HG03196 (cell line): ENCODE data around the gene IGSF11.

Experiments
- ATAC-seq: cut with Tn5 transposase; IDR thresholded peaks from one replicate; pipeline ENCODE4 v1.9.1; 2021; ENCODE audit not compliant: unreplicated experiment

The IGSF11 gene

GRCh38 chr3:118951089-118951488, 83.6 kb downstream of the IGSF11 start:
- ATAC-seq = no peak

DNA sequence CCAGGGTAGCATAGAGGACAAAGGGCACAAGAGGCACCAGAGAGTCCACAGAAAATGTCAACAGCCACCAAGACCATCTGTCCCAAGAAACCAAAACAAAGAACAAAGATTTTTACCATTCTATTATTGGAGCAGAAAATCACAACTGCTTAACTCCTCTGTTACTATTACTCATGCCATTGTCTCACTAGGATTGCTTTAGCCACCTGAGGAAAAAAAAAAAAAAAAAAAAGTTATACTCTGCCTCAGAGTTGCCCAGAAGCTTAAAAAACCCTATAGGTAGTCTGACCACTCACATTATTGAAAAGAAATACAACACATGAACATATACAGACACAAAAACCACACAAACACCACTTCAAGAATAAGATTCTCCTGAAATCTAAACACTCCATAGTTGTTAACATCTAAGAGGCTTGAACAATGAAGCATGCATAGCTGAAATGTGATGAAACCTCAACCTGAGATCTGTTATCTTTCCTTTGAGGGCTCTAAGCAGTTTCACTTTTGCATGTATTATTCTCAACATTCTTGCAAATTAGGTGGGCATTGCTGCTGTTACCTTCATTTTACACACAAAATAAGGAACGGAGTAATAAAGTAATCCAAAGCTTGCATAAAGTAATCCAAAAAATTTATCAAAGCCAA, 85.4 kb downstream of the IGSF11 start:
- ATAC-seq = no peak

GRCh38 chr3:118948146-118948545, 86.5 kb downstream of the IGSF11 start:
- no peak for ATAC-seq

GRCh38 chr3:118946449-118946848, 88.2 kb downstream of the IGSF11 start:
- ATAC-seq = no peak

DNA sequence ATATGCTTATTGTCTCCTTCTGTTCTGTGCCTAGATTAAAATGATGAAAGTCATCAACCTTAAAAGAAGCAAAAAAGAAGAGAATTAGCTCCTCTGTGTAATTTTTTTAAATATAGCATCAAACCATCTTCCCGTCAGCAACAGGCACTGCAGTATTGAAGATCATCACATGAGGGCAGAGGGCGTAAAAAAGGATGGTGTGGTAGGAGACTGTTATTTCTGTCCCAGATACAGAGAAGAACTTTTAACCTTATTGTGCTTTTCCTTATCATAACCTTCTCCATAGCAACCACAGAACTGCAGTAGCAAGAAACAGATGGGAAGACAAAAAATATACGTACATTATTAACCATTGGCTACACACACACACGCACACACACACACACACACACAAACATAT, 88.8 kb downstream of the IGSF11 start:
- ATAC-seq = no peak

DNA sequence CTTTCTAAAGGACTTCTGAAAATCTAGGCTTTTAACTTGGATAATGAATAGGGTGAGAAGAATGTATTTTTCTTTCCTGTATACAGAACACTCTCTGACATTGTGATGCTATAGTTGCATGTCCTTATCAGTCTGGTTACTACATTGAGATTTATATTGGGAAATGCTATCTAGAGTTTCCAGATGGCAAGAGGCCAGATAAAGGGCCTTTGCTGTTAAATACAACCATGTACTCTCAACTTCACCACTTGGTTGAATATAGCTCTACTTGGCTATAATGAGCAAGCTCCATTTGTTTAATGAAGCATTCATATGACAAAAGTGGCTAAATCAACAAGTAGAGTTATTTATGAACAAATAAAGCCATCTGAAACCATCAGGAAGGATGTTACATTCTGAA, 91.0 kb downstream of the IGSF11 start:
- ATAC-seq = no peak

DNA sequence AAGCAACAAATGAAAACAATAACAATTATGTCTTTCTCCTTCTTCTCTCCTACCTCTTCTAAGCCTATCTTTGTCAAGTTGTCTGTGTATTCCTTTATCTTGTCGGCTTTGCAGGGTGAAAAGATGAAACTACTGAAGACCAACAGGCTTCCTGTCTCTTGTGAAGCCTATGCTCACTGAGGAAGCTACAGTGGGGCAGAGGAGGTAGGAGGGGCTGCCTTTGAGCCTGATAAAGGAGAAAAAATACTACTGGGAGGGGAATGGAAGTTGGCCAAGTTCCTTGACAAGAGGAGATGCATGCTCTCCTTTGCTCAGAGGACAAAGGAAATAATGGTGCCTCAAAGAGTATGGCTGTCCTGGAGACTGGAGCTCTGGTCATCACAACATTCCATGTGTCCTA, 92.0 kb downstream of the IGSF11 start:
- ATAC-seq = no peak

- ATAC-seq = no peak
Measured at GRCh38 chr3:118942195-118942594, 92.5 kb downstream of the IGSF11 start.

DNA sequence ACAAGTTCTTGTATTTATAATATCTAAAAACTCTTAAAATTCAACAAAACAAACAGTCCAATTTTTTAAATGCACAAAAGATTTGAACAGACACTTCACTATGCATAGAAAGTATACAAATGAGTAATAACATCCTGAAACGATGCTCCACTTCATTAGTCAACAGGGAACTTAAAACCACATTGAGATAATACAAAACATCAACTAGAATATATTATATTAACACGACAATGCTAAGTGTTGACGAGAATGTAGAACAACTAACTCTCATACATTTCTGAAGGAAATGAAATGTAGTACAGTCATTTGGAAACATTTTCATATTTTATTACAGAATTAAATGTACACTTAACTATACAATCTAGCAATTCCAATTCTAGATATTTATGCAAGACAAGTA, 93.4 kb downstream of the IGSF11 start:
- ATAC-seq = no peak

DNA sequence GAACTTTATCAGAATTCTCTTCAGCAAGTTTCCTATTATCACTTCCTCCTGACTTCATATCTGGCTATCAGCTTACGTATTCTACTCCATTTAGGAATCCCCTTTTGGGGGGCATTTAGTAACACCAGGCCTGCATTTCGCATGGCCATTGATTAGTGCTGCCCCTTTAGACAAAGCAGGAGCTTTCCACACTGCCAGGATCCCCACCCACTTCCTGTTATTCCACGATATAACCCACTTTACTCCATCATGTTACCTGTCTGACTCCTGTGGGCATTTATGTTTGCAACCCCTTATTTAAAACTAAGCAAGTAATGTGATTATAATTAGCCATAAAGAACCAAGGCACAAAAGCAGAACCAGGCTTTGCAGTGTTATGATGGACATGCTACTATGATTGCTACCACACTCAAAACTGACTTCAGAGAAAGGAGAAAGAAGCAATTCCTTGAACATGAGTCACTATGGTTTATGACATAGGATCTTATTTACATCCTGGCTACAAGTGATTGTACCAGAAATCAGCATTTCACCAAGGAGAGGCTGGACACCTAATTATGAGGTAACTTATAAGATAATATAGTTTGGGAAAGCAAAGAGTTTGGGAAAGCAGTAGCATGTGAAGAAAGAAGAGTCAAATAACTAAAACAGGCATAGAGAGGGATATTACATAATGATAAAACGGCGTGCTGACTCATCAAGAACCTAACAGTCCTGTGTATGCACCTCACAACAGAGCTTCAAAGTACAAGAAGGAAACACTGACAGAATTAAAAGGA, 96.3 kb downstream of the IGSF11 start:
- ATAC-seq = no peak

DNA sequence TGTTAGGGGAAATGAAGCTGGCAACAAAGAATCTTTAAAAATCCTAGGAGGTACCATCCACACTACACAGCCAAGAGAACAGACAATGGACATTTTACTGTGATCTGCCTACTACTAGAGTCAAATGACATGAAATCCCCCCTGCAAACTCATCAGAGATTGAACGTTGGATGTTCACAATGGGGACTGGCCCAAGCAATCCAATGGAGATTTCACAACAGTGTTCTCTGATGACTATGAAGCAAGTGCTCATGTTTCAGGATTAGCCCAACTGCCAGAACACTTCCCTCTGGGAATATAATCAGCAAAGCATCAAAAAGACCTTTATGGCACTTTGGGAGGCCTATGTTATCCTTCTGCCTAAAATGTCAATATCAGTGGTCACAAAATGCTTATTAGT, 97.8 kb downstream of the IGSF11 start:
- ATAC-seq = no peak

DNA sequence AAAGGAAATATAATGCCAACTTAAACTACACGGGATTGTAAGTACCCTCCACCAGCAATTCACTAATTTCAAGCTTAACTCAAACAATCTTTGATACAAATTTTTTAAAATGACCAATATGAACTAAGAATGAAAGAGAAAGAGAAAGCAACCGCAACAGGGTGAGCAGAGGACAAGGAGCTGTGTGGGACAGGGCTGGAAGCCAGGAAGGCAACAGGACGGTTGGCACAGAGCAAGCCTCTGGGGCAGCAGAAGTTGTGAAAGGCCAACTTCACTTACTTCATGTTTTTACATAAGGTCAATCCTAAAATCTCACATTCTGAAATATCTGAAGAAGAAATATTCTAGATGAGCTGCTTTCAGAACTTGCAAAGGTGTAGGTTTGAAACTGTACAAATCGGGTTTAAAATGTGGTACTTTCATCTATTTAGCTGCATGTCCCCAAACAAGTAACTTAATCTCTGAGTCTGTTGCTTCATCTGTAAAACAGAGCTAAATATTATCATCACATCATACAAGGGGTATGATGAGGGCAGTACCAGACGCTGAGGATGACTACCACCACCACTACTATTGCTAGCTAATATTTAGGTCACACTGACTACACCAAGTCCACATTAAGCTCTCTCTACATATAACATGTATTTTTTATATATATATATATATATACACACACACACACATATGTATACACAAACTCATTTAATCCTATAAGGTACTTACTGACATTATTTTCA, 101.7 kb downstream of the IGSF11 start:
- no peak for ATAC-seq

GRCh38 chr3:118931996-118932395, 102.7 kb downstream of the IGSF11 start:
- no peak for ATAC-seq

- ATAC-seq = no peak
Measured at GRCh38 chr3:118927449-118927848, 107.2 kb downstream of the IGSF11 start.

DNA sequence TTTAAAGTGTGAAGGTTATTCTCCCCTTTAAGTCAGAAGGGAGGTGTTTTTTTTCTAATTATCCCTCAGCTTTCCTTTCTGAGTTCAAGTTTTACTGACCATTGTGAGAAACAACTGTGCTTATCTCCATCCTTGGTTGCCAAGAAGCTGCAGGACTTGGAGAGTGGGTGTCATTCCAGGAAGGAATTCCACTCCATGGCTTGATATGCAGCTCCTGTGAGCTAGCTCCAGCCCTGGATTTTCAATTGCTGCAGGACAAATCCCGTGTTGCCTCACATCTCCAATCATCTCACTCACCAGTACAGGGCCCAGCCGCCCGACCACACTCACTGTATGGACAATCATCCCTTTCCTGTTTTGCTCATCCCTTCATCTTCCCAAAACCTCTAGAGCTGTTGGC, 122.5 kb downstream of the IGSF11 start:
- no peak for ATAC-seq

GRCh38 chr3:118910332-118910731, 124.3 kb downstream of the IGSF11 start:
- ATAC-seq = no peak

GRCh38 chr3:118909763-118910162, 124.9 kb downstream of the IGSF11 start:
- no peak for ATAC-seq

DNA sequence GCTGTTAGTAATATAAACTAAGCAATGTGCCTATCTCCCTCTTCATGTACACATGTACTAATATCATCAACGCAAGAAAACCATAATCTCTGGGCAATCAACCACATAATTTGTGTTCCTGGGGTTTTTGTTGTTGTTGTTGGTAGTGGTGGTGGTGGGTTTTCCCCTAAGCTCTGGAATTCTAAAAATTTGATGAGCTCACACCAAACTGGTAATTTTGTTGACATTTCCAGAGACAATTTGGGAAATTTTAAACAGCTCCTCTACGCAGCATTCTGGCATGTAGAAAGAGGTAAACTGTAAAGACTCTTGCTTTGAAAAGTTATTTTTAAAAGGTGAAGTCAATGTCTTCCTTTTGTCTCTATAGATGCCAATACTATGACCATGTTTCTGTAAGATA, 126.7 kb downstream of the IGSF11 start:
- no peak for ATAC-seq

GRCh38 chr3:118900737-118901525, 133.7 kb downstream of the IGSF11 start:
- no peak for ATAC-seq

- ATAC-seq = no peak
Measured at GRCh38 chr3:118890206-118890605, 144.4 kb downstream of the IGSF11 start.

GRCh38 chr3:118889691-118890090, 145.0 kb downstream of the IGSF11 start:
- ATAC-seq = no peak
